Measurements from ENCODE around the gene SORL1.
"Not testable (repeated sequence)": the region's sequence is repeated elsewhere in the genome, so short reads cannot be mapped to it uniquely, and the experiment has no call there.

The SORL1 gene

GRCh38 chr11:121636081-121636799, 184.1 kb downstream of the SORL1 start:
- peak; percentile 24 for DNase-seq

- no peak for DNase-seq
Measured at GRCh38 chr11:121636800-121637176, 184.7 kb downstream of the SORL1 start.

- not testable (repeated sequence) for DNase-seq
Measured at GRCh38 chr11:121637587-121637986, 185.5 kb downstream of the SORL1 start.

- no peak for DNase-seq
Measured at GRCh38 chr11:121643479-121644186, 191.5 kb downstream of the SORL1 start.

- DNase-seq, result no peak
Measured at GRCh38 chr11:121644187-121644512, 192.0 kb downstream of the SORL1 start.

GRCh38 chr11:121645001-121645400, 192.9 kb downstream of the SORL1 start:
- DNase-seq, result no peak

- no peak for DNase-seq
Measured at GRCh38 chr11:121645596-121645995, 193.5 kb downstream of the SORL1 start.

- no peak for DNase-seq
Measured at GRCh38 chr11:121648306-121648705, 196.2 kb downstream of the SORL1 start.

- no peak for DNase-seq
Measured at GRCh38 chr11:121649798-121650197, 197.7 kb downstream of the SORL1 start.

- no peak for DNase-seq
Measured at GRCh38 chr11:121650351-121651256, 198.5 kb downstream of the SORL1 start.

GRCh38 chr11:121651257-121651605, 199.1 kb downstream of the SORL1 start:
- DNase-seq, result no peak

GRCh38 chr11:121652971-121653370, 200.9 kb downstream of the SORL1 start:
- no peak for DNase-seq

- no peak for DNase-seq
Measured at GRCh38 chr11:121654259-121654842, 202.2 kb downstream of the SORL1 start.

GRCh38 chr11:121654843-121655536, 202.9 kb downstream of the SORL1 start:
- DNase-seq, result no peak

- peak; percentile 39 for DNase-seq
Measured at GRCh38 chr11:121655537-121656327, 203.6 kb downstream of the SORL1 start.

GRCh38 chr11:121656328-121657090, 204.4 kb downstream of the SORL1 start:
- DNase-seq, result no peak

GRCh38 chr11:121657146-121657545, 205.0 kb downstream of the SORL1 start:
- no peak for DNase-seq

- no peak for DNase-seq
Measured at GRCh38 chr11:121659811-121660210, 207.7 kb downstream of the SORL1 start.

- DNase-seq, result no peak
Measured at GRCh38 chr11:121661880-121662486, 209.9 kb downstream of the SORL1 start.

- DNase-seq, result no peak
Measured at GRCh38 chr11:121664144-121664543, 212.0 kb downstream of the SORL1 start.

Data from NCI-H2107 (cell line).